Smooth muscle cell of bladder (primary cell): ENCODE measurements around the gene CTXN2. TPM values are rescaled to one million over a fixed set of nuclear protein-coding genes. Genes with fewer than 3 reads are reported as not detected.

Experiments used
- total RNA-seq: library from RNA; depleted of rRNA; stranded (reverse); fragments of >200 nt; gene quantifications from 2 replicates; pipeline ENCODE4 v1.2.3, GENCODE V29; 2014

The CTXN2 gene
- not detected in 2 replicates for total RNA-seq

GRCh38 chr15:48191574-48192225 lies at the start of gene CTXN2:
Gene CTXN2 (plus strand): TSS chr15:48191665. CDS start chr15:48201301, 9,636 bp downstream.

DNA sequence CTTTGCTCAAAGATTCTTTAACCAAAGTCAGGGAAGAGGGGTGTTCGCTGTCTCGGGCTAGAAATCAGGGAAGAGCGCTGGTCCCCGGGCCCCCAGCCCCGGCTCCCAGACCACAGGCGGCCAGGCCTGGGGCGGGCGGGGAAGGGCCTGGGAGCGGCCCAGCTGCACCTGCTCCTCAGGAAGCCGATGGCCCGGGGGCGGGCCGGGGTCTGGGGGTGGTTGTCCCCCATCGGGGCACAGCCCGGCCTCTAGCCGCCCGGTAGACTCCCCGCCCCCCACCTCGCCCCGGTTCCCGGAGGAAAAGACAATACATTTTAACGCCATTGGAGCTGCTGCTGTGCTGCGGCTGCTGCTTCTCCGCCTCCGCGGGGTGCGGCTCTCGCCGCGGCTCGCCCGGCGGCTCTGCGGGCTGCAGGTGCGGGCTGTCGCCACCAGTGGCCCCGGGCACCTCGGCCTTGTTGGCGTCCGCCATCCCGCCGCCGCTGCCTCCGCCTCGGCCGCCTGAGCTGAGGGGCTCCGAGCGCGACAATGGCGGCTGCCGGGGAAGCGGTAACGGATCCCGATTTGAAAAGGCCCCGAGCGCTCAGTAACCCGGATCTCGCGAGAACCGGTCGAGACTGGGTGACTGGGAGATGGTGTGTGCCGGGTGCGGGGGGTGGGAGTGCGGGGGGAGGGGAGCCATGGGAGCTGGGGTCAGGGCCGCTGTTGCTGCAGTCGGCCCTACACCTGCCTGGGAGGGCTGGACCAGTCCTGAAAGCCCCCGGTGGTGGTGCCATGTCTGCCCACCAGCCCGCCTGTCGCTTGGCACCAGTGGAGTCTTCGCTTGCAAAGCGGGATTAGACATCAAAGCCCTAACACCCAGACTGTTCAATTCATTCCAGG lies 13.5 kb upstream of the CTXN2 start, which contains the start of gene MYEF2:
Gene MYEF2, minus strand, starts transcription at position 530 of the 882 bp plus-strand sequence. Its CDS starts 58 bp downstream, at position 472.

DNA sequence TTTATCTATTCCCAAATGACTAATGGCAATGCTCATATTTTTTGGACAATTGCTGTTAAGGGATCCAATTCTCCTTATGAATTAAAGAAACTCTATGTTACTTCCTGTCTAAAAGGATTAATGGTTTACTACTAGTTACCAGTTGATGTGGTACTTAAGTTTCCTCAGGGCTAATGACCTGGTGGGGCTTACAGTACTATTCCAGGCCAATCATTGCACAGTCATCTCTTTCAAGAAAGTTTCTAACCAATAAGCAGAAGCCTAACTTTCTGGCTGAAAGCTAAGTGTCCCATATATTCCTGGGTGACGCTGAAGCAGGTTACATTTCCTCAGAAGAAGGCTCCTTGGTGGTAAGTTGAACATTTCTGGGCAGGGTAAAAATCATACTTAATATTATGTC lies 14.5 kb downstream of the CTXN2 start, which contains the start of gene SLC12A1:
Gene SLC12A1, plus strand, starts transcription at position 322 of the 400 bp plus-strand sequence. CDS start 1,418 bp downstream, outside the sequence.

Other genes with a start within 250 kb of the CTXN2 start
- gene SLC24A5, start 70.7 kb upstream of the CTXN2 start, total RNA-seq = not detected in 2 replicates
- 0.71 and 2.0 TPM in 2 replicates for gene MYEF2, start 13.4 kb upstream of the CTXN2 start, total RNA-seq
- gene SLC12A1, start 14.6 kb downstream of the CTXN2 start, total RNA-seq = not detected in 2 replicates
- gene DUT, start 139.8 kb downstream of the CTXN2 start, total RNA-seq = 35.3 and 50.8 TPM in 2 replicates